BJ (cell line): Measurements from ENCODE around the gene HLX. TPM values are rescaled to one million over a fixed set of nuclear protein-coding genes. Genes with fewer than 3 reads are reported as not detected.
A peak's percentile ranks its signal among the peaks of the same experiment; 100 is the strongest.

ENCODE experiments used
- CTCF ChIA-PET: fragments of 350-600 bp; formaldehyde crosslinking; extraction: SDS; loops from one replicate; lab custom pipeline; 2021; ENCODE audit warnings: antibody characterized with exemption, inconsistent platforms; lab: Yijun Ruan, JAX
- POLR2A ChIA-PET: fragments of 300-600 bp; sonication (Branson Sonifier 250); formaldehyde crosslinking; extraction: SDS; loops from one replicate; lab custom pipeline; 2021; ENCODE audit warnings: antibody characterized with exemption; lab: Charles Lee
- DNase-seq: peaks from one replicate; pipeline ENCODE4 v3.0.0-alpha.2; 2011; ENCODE audit warnings: low read depth
- H3K27me3 ChIP-seq: 2 replicates; pipeline ENCODE4 v1.6.0; 2011; ENCODE audit warnings: low read length; ENCODE audit not compliant: control insufficient read depth, insufficient read depth
- H3K36me3 ChIP-seq: 2 replicates; pipeline ENCODE4 v1.5.1; 2011; ENCODE audit warnings: low read length; ENCODE audit not compliant: control insufficient read depth, insufficient read depth
- H3K4me3 ChIP-seq: 2 replicates; pipeline ENCODE4 v1.5.1; 2011; ENCODE audit warnings: low read depth, mild to moderate bottlenecking, control low read depth, low read length
- CTCF ChIP-seq: IDR thresholded peaks from 2 replicates; pipeline ENCODE4 v1.5.1; 2011; ENCODE audit warnings: low read depth, mild to moderate bottlenecking, control low read depth, inconsistent platforms, low read length, moderate library complexity; ENCODE audit not compliant: insufficient read depth
- polyA plus RNA-seq: library from polyadenylated mRNA; depleted of rRNA; stranded (reverse); fragments of >200 nt; gene quantifications from 2 replicates; pipeline ENCODE4 v1.2.3, GENCODE V29; 2011

The HLX gene
- polyA plus RNA-seq, 1 experiment = 4.2 TPM

- H3K4me3 ChIP-seq = peak overlapping the region; percentile 24; the same call in 1 of the 2 replicates
- ChIA-PET POLR2A (no interaction called here), CTCF (no interaction called here)
- TF ChIP-seq CTCF = no peak
- no peaks in the 10 kb centered on the region for H3K36me3 ChIP-seq
- DNase-seq = no peak
- H3K27me3 ChIP-seq = peaks cover 4% of the 10 kb centered on the region
These were observed 14.4 kb downstream of the HLX start for GRCh38 chr1:220893701-220894024.

- no peak for TF ChIP-seq CTCF
- Histone ChIP-seq H3K27me3 (peaks cover 4% of the 10 kb centered on the region), H3K4me3 (peak overlapping the region; percentile 24), H3K36me3 (no peaks in the 10 kb centered on the region)
- no peak for DNase-seq
- CTCF ChIA-PET = no interaction called here
- POLR2A ChIA-PET = no interaction called here
These were observed 15.0 kb downstream of the HLX start for GRCh38 chr1:220894025-220894923.

- no peak for DNase-seq
- ChIA-PET CTCF (no interaction called here), POLR2A (no interaction called here)
- no peaks in the 10 kb centered on the region for H3K36me3 ChIP-seq
- no peak for TF ChIP-seq CTCF
- H3K4me3 ChIP-seq = no peak overlapping the region
- H3K27me3 ChIP-seq = peaks cover 4% of the 10 kb centered on the region
These were observed 15.6 kb downstream of the HLX start for GRCh38 chr1:220894924-220895256.

- Histone ChIP-seq H3K27me3 (peaks cover 4% of the 10 kb centered on the region), H3K36me3 (no peaks in the 10 kb centered on the region), H3K4me3 (no peak overlapping the region)
- ChIA-PET POLR2A (no interaction called here), CTCF (interaction anchor here (1.2 kb wide), 1 partner anchor 13 kb away, joined by 3 read pairs; no protein-coding TSS in a partner anchor)
- no peak for DNase-seq
- no peak for TF ChIP-seq CTCF
These were observed 16.2 kb downstream of the HLX start for GRCh38 chr1:220895412-220895946.

GRCh38 chr1:220896092-220896491 is 16.8 kb downstream of the HLX start:
- ChIA-PET POLR2A (no interaction called here), CTCF (interaction anchor here (1.2 kb wide), 1 partner anchor 12 kb away, joined by 3 read pairs; no protein-coding TSS in a partner anchor)
- DNase-seq = no peak
- Histone ChIP-seq H3K36me3 (no peaks in the 10 kb centered on the region), H3K4me3 (no peak overlapping the region), H3K27me3 (peaks cover 4% of the 10 kb centered on the region)
- TF ChIP-seq CTCF = no peak
